Activated CD4-positive, alpha-beta T cell treated with anti-CD3 and anti-CD28 coated beads for 24 hours (primary cell): ENCODE measurements around the gene LRMDA.

Experiments used
- DNase-seq, 2 donors: peaks; one replicate each; pipeline ENCODE4 v3.0.0-alpha.2; 2020; ENCODE audit warnings: low read depth in 2 of 2

Gene LRMDA

DNA sequence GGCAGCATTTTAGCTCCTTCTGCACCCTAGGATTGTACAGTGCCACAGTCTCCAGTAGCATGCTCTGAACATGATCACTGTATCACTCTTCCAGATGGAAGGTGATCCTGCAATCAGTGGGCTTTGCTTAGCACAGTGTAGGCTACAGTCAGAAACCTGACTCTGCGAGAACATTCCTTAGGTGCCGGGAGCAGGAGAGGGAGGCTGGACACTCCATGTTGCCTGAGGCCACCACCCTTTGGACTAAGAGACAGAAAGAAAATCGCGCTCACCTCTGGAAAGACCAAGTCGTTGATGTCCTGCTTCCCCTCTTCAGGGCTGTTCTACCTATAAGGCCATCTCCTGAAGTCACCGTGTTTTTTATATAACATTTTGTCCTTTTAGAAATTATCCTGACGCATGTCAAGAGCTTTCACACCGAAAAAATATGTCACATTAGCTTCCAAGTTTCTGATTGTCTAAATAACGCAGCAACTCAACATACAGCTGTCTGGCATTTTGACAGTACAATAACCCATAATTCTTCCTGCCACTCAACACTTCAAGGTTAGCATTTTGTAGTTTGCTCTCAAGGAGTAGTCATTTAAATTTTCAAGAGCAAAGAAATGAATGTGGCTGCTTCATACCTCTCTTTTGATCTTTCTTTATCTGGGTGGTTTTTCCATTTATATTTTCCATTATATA, 563.1 kb downstream of the LRMDA start:
- DNase-seq = no peak

DNA sequence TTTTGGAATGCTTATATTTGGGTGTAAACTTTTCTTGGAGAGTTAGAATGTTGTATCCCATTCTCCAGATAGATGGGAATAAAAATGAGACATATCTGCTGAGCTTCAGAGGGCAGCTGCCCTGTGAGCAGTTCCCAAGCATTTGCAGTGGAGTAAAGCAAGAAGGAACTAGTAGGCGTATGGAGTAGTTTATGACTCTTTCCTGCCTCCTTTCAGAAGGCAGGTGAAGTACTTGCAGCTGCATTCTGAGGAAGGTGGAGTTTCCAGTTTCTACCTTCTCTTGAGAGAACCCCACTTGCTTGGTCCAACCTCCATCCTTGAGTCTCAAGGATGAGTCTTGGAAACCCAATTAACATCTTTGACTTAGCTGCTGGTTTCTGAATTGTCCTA, 563.6 kb downstream of the LRMDA start:
- DNase-seq = no peak

DNA sequence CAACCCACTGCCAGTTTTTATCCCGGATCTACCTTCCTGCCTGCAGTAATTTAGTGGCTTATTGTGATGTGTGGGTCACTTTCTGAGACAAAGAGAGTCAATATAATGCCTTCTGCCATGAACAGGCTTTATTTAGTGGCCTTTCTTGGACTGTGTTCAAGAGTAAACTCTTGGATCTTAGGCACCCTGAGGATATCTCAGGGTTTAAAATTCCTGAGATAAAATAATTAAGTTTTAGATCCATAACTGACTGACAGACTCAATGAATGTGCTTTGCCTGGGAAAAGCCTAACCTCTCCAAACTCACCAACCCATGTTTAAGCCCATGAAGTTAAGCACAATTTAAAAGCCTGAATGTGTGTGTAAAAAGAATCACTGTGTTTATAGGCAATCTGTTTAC, 564.3 kb downstream of the LRMDA start:
- no peak for DNase-seq

DNA sequence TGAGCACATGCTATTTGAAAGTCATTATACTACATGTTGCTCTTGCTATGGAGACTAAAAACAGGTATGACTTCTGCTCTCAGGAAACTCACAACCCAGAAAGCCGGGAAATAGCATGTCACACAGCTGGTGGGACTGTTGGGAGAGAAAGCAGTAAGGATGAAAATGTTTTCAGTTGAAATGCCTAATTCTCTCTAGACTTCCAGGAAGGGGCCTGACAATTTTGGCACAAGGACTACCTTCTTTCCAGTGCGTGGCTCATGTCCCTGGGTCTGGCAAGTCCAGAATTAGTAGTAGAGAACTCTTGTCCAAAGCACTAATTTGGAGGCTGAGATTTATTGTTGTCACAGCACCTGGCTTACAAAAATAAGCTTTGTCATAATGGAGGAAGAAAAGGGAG, 567.6 kb downstream of the LRMDA start:
- no peak for DNase-seq

DNA sequence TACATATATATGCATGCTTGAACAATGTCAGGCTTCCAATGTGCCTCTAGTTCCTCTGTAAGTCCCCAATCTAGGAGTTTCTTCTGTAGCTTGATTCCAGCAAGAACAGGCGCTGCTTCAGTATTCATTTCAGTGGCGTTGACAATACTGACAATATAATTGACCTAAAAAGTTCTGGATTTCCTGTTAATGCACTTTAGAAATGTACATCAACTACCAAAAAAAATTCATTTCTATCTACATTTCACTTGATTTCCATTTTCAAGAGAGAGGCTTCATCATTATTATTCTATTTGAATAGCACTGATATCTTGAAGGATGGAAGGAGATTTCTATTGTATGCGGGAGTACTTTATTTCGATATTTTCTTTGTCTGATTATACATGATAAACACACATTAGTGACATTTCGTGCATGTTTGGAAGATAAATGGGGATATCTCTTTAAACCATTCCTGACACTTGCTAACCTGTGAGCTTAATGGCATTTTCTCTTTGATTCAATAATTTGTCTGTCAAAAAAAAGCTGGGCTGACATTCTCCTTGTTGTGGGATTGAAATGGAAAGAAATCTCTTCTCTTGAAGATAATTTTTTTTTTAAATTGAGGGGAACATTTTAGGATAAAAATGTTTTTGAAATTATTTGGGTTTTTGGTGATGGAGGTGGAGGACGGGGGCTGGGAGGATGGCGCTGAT, 568.2 kb downstream of the LRMDA start:
- no peak for DNase-seq

DNA sequence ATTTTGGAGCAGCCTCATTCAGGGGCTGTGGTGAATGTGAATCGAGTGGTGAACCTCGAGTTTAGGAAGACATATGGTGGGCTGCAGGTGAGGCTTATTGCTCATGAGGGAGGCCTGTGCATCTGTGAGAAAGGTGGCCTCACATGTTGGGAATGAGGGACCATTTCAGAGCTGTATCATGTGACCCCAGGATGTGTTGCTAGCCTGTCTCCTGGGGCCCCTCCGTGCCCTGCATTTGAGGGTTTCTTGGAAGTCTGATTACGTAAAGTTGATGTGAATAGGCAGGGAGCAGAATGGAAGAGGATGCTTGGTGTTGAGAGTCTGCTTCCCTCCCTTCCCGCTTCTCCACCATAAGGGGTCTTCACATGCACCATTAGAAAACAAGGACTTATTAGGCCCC, 569.1 kb downstream of the LRMDA start:
- no peak for DNase-seq

DNA sequence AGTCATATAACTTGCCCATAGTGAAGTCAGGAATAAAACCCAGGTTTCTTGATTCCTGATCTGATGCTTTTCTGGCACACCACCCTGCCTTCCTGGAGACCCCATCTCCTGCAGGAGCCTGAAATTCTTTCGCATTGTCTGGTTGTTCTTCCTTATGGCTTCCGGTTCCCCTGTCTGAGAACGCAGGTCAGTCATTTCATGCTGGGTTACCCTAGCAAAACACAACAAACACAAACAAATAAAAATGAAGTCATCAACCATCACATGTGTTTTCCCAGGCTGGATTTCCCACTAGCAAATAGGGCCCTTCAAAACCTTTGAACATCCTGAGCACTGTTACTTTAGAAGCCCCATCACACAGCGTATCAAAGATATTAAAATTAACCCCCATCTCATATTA, 569.6 kb downstream of the LRMDA start:
- DNase-seq = no peak

DNA sequence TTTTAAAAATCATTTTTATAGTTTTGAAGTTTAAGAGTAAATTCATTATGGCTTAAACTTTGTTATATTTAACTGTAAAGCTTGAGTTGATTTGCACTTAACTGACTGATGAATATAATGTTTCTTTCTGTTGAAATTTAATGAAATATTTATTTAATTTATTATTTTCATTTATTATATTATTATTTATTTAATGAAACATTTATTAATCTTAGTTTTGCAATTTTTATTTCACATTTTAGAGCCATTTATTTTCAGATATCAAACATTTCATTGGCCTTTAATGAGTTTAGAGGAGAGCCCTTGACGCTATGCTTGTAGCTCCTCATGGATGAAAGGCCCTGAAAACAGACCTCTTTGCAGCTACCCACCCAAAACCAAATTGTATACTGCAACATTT, 570.0 kb downstream of the LRMDA start:
- DNase-seq = no peak

DNA sequence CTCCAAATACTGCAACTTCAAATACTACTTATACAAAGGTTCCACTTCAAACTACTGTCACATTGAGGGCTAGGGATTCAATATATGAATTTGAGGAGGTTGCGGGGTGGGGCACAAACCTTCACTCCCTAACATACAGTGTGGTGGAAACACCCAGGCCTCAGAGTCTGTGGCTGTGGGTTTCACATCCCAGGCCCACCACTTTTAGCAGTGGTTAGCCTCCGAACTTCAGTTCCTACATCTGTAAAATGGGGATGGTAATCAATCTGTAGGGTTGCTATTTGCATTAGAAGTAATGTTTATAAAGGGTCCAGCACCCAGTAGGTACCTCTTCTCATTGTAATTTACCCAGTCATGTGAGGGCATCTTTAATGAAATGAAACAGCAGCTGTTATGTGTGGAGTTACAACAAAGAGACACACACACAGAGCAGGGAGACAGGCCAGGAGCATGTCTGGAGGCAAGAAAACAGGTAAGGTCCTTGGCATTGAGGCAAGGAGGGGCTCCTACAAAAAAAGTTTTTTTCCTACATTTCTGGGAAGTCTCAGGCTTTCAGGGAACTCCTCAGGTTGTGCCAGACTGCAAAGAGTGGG, 570.9 kb downstream of the LRMDA start:
- DNase-seq = no peak

DNA sequence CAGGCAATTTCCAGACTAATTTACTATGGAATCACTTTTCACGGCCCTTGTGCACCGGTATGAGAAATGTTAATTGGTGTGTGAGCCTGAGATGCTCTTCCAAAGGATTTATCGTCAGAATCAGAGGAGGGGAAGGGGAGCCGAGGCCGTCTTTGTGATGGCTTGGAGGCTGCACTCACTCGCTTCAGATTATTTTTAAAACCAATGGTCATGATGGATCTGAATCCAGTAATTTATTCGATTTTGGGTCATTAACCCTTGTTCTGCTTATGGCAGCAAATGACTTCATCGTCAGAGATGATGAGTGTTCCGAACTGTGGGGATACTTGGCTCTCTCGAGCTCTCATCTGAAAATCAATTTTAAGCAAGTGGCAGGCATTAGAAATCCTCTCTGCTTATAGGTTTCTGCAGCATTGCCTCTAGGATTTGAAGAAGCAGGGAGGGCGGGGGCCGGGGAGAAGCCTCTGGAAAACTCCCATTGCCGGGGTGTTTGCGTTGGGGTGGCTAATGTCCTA, 576.3 kb downstream of the LRMDA start:
- no peak for DNase-seq

DNA sequence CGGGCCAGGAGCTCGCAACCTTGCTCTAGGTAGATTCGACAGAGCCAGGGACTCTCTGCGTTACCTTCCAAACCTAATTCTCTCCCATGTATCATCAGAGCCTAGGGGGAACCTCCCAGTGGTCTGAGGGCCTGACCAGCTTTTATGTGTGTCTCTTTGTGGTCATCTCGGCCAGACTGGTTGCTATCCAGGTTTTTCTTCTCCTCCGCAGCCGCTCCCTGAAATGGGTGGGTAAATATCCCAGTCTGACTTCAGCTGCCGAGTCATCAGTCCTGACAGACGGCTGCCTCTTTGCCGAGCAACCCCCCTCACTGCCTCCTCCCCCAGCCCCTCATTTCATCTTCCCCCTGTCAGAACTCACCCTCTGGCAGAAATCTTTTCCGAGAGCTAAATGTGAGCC, 578.1 kb downstream of the LRMDA start:
- no peak for DNase-seq

DNA sequence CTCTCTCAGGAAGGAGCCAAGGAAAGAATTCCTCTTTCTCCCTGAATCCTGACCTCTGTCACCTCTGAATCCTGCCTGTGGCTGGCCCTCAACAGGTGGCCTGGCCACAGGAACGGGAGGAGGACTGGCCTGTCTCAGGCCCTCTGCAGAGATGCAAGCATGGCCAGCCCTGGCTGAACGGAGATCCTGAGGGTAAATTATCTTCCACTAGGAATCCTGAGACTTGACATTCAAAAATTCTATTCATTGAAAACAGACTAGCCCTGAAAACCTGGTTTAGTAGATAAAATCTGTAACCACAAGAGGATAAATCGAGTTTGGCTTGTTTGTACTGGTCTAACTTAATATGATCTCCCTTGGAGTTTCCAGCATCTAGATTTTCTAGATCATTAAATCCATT, 579.3 kb downstream of the LRMDA start:
- DNase-seq = no peak

DNA sequence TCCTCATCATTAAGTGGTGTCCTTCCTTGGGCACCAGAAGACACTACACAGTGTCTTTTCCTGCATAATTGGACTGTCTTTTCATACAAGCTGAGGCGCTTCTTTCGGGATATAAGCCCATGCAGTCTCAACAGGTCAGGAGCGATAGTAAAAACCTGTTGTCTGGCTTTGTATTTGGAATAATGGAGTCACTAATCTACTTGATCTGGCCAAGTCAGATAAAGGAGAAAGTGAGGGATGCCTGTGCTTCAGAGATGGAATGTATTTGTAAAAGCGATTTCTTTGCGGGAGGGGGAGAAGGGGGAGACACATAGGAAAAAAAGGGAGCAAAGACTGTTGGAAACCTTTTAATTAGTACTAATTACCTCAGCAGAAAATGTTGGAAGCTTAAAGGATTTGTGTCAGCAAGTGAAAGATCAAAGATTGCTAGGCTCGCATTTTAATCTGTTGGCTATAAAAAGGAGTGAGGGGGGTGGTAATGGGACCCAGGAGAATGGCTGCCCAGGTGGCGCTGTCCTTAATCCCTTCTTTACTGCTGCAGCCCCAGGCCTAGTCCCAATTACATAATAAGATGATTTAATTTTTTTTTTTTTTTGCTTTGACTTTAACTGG, 581.4 kb downstream of the LRMDA start:
- no peak for DNase-seq

DNA sequence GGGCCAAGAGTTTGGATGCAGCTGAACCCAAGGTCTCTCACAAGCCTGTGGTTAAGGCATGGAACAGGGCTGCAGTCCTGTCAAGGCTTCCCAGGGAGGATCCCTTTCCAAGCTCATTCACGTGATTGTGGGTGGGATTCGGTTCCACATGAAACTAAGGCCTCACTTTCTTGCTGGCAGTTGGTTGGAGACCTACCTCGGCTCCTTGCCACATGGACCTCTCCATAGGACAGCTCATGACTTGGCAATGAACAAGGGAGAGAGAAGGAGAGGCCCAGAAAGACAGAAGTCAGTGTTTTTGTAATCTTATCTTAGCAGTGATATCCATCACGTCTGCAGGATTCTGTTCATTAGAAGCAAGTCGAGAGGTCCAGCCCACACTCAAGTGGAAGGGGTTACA, 583.8 kb downstream of the LRMDA start:
- DNase-seq = no peak

DNA sequence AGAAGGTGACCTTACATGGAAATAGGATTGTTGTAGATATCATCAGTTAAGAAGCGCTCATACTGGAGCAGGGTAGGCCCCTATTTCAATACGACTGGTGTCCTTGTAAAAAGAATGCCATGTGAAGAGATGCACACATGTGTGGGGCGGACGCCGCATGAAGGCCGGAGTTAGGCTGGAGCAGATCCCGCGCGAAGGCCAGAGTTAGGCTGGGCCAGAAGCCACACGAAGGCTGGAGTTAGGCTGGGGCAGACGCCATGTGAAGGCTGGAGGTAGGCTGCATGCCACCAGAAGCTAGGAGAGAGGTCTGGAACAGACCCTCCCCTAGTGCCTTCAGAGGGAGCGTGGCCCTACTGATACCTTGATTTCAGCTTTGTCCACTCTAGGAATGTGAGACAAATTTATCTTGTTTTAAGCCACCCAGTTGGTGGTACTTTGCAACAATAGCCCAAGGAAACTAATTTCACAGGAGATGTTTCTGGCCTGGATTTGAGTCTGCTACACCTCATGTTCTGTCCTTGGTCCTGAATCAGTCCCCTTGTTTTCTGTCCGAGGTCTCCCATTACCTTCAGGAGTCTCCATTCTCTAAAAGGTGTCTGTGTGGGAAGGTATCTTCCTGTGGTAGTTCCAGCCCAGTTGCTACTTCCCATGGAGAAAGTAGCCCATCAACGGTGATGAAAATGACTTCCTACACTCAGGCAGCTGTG, 585.8 kb downstream of the LRMDA start:
- DNase-seq = no peak

DNA sequence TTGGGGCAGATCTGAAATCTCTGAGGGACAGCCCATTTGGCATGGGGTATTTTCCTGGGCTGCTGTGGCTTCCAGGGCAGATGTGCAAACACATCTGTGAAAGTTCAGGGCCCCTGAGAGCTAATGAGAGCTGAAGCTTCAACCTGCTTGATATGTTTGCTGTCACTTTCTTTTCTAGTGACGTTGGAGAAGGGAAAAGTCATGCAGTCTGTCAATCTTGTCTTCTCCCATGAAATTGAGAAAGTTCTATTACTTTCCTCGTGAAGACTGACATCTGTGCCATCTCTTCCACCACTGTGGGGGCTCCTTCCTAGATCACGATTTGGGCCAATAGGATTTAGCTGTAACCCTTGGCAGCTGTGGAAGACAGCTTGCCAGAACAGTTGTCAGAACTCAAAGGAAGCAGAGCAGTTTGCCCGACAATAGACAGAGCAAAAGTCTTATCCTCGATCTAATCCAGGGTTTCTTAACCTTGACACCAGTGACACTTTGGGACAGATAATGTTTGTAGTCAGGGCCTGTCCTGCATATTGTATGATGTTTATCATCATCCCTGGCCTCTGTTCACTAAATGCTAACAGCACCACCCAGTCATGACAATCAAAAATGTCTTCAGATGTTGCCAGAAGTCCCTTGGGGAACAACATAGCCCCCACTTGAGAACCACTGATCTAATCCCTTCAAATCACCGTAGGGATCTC, 586.5 kb downstream of the LRMDA start:
- no peak for DNase-seq

DNA sequence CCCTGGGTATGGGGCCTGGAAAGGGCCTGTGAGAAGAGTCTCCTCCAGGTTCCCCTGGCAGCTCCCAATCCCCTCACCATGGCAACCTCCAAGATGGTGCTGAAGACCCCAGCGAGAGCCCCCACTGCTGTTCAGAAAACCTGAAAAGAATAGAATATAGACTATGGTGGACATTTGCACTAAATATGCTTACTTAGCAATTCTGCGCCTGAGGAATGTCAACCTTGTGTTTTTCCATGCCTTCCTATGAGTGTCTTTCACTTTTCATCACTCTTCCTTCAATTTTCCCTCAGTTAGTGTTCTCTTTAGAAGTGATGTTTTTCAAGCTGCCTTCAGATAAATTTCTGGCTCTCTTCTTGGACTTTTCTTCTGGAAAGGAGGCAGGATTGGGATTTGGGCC, 589.2 kb downstream of the LRMDA start:
- no peak for DNase-seq

DNA sequence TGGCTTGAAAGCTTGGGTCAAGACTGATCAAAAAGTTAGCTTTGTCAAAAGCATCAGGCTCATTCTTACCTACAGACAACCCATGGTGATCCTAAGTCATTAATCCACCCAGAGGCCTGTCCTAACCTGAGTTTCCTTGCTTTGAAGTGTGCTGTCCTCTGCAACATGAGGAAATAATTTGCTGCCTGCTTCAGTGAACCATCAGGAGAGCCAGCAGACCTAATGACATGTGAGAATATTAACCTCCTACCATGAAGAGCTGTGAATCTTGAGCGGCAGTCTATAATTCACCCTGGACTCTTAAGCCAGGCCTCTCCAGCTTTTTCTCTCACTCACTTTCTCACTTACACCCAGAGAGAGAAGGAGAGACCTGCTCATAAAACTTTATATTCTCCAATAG, 590.0 kb downstream of the LRMDA start:
- no peak for DNase-seq

DNA sequence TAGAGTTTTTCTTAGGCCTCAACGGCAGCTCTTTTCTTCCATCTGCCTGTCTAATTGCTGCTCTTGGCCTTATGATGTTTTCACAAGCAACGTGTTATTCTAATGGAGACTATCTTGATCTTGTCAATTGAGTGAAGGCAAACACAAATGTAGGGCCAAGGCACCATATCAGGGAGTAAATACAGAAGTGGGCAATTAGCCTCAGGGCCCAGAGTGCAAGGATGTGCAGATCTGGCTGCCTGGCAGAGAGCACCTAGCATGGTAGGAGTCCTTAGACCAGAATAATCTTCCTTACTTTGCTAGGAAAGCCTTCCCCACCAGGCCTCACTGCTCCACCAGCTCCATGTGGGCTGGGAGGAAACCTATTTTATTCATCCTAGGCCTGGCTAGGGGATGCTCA, 590.9 kb downstream of the LRMDA start:
- DNase-seq = no peak

DNA sequence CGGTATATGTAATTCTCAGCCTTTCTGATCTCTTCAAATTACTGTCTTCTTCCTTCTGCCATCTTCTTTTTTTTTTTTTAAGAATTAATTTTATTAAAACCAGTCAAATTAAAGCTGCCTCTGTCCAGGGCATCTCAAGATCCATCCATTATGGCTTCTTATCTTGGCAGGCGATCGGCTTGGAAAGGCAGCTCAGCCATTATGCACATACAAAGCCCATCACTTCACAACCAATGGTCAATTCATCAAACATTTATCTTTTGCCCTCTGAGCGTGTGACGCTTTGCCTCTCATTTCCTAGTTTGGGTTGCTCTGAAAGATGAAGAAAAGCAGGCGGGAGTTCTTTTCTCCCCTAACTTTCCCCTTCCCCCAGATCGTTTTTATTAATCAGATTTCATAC, 591.6 kb downstream of the LRMDA start:
- no peak for DNase-seq

DNA sequence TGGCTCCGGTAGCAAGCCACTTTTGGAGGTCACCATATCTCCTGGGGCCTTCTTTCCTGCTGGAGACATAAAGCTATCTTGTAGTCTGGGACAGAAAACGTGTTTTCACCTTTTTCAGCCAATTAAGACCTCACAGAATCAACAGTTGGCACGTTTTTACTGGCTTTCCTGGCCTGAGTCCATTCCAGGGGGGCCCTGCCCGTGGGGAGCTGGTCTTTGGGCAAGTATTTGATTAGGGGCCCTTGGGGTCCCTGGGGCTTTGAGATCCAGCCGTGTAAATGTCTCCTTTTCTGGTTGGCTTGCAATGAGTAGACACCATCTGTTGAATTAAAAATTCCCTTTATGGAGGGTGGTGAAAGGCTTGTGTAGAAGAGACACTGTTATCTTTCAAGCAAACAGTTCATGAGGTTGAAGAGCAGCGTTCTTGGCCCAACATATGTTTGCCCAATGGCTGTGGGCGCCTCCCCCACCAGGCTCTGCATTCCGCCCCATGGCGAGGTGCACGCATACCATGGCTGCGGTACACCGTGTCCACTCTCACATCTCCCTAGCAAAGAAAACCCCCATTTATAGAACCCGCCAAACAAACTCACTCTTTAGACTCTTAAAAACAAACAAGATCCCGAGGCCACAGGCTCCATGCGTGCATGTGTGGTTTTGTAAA, 593.2 kb downstream of the LRMDA start:
- DNase-seq = no peak
